A673 (cell line): Measurements from ENCODE around the gene LRCH1.

Experiments used
- EZH2 ChIP-seq: fragments of 200-600 bp; sonication (generic); IDR thresholded peaks from 2 replicates; pipeline ENCODE4 v1.6.1; 2017; ENCODE audit warnings: borderline replicate concordance, low read depth, mild to moderate bottlenecking, mixed read lengths, antibody characterized with exemption, low read length; ENCODE audit not compliant: poor library complexity, severe bottlenecking
- TF ChIP-seq, protein P1 (sequence below): fragments of 300-800, 200-600 bp; sonication (generic); conservative IDR thresholded peaks from 2 replicates; pipeline ENCODE4 v1.5.1; 2017; ENCODE audit warnings: low read depth, mild to moderate bottlenecking, antibody characterized with exemption, low read length, moderate library complexity, mixed read lengths

DNA sequence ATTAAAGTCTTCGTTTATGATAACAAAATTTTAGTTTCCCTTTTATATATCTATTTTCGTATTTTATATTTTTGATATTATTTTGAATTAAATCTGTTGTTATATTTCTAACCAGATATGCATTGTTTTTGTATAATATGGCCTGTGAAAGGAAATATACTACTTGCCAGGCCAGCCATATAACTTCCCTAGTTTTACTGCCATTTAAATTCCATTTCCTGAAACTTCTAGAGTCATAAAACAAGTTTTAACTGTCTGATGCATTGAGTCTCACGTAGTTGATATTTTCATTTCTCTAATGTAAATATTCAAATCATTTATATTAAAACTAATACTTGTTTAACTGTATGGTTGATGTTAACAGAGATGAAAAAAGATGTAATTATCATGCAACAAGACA lies 230.5 kb downstream of the LRCH1 start:
- TF ChIP-seq, protein P1, sequence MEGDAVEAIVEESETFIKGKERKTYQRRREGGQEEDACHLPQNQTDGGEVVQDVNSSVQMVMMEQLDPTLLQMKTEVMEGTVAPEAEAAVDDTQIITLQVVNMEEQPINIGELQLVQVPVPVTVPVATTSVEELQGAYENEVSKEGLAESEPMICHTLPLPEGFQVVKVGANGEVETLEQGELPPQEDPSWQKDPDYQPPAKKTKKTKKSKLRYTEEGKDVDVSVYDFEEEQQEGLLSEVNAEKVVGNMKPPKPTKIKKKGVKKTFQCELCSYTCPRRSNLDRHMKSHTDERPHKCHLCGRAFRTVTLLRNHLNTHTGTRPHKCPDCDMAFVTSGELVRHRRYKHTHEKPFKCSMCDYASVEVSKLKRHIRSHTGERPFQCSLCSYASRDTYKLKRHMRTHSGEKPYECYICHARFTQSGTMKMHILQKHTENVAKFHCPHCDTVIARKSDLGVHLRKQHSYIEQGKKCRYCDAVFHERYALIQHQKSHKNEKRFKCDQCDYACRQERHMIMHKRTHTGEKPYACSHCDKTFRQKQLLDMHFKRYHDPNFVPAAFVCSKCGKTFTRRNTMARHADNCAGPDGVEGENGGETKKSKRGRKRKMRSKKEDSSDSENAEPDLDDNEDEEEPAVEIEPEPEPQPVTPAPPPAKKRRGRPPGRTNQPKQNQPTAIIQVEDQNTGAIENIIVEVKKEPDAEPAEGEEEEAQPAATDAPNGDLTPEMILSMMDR: no peak
- no peak for TF ChIP-seq EZH2
